GM21619 (cell line): Measurements from ENCODE around the gene ARFRP1.

Source experiments
- ATAC-seq: cut with Tn5 transposase; IDR thresholded peaks from one replicate; pipeline ENCODE4 v1.9.1; 2021; ENCODE audit not compliant: unreplicated experiment

Gene ARFRP1

DNA sequence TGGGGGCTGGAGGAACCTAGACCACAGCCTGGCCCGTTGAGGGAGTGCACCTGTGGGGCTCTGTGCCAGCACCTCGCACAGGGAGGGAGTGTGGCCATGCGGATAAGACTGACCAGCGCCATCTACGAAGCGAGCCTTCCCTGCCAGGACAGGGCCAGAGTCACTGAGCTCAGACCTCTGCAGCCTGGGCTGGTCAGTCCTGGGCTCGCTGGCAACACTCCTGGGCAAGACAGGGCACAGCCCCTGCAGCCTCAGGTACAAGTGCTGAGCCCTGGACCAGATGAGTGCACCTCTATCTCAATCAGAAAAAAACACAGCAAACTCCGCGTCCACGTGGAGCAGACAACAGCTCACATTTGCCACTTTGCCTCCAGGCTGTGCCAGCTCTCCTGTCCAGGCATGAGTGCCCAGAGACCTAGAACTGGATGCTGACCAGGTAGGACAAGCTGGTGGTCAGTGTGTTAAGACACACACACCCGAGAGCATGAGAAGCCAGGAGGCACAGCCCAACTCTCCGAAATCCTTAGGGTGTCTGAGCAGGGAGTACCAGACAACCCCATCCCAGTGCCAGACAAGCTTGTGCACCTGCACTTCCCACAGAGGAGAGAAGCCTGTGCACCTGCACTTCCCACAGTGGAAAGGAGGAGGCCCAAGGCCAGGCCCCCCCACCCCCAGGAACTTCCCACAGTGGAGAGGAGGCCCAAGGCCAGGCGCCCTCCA is 4.9 kb downstream of the ARFRP1 start:
- no peak for ATAC-seq

DNA sequence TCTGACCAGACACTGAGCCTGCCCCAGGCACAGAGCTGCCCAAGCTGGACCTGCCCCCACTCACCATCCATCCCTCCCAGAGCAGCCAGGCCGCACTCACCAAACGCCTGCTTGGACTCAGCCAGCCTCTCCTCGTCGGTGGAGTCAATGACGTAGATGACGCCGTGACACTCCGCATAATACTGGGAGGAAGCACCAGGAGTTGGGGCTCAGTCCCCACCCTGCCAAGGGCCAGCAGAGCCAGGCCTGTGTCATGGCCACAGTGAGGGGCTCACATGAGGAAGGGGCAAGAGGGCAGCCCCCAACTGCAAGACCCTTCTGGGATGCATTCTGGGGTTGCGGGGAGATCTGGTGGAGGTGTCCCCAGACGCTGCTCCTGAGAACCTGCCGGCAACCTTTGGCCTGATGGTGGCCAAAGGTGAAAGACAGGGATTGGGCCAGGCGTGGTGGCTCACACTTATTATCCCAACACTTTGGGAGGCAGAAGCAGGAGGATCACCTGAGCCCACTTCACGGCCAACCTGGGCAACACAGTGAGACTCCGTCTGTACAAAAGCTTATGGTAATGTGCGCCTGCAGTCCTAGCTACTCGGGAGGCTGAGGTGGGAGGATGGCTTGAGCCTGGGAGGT is 5.6 kb downstream of the ARFRP1 start:
- ATAC-seq = no peak

DNA sequence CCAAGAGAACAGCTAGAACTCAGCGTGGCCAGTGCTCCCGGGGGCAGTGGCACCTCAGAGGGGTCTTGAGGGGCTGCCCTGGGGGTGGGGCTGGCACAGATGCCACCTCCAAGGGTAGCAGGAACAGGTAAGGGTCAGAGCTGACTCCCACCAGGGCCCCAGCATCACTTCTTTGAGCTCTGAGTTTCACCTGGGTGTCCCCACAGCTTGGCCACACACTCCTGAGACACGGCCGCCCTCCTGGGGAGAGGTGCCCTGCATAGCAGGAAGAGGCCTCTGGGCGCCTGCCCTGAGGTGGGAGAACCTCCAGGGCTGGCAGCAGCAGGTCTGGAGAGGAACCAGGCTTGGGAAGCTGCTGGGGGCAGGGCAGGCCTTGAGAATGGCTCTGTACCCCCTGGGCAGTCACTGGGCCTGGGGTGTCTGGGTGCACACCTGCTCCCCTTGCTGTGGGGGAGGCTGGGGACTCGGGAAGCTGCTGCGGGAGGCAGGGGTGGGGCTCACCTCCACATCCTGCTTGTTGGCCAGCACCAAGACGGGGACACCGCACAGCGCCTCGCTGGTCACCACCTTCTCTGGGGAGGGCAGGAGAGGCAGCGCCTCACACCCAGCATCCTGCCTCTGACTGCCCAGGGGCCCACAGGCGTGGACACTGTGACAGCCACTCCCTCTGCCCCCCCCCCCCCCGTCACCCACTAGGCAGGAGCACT is 6.3 kb downstream of the ARFRP1 start:
- no peak for ATAC-seq

DNA sequence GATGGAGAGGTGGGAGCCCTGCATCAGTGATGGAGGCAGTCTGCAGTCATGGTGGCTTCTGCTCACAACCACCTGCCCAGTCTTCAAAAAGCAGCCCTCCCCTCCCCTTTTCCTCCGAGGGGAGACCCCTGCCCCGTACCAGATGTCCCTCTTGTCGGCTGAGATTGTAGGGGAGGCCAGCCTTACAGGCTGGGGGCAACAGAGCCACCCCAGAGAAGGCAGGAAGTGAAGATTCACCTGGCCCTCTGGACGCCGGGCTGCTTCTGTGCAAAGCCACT is 6.8 kb downstream of the ARFRP1 start:
- ATAC-seq = no peak

DNA sequence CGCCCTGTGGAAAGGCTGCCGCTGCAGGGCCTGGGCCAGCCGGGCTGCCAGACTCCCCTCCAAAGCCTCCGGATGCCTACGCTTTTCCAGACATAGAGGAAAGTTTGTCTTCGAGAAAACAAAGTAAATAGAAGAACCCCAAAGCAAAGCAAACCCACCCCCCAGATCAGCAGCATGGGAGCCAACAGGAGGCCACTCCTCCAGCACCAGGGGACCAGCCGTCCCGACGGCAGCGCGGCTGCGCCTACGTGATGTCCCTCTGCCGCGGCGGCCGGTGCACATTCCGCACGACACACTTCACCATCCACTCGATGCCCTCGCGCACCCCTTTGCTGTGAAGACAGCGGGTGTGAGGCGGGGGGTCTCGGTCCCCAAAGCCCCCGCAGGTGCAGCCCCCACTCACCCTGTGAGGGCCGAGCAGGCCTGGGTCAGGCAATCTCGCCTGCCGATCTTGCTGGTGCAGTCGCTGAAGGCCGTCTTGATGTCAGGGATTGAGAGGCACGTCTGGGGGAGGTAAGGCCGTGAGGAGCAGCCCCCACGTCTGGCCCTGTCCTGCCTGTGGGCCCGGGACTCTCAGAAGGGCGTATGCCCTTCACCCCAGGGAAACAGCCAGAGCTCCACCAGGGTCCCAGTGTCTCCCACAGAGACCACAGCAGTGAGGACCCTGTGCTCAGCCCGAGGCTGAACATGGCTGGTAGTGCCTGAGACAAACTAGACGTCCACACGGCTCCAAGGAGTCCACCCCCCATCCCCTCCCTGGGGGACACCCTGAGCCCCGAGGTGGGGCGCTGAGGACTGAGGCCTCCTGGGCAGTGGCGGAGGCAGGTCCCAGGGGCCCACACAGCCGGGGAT is 7.4 kb downstream of the ARFRP1 start:
- no peak for ATAC-seq

DNA sequence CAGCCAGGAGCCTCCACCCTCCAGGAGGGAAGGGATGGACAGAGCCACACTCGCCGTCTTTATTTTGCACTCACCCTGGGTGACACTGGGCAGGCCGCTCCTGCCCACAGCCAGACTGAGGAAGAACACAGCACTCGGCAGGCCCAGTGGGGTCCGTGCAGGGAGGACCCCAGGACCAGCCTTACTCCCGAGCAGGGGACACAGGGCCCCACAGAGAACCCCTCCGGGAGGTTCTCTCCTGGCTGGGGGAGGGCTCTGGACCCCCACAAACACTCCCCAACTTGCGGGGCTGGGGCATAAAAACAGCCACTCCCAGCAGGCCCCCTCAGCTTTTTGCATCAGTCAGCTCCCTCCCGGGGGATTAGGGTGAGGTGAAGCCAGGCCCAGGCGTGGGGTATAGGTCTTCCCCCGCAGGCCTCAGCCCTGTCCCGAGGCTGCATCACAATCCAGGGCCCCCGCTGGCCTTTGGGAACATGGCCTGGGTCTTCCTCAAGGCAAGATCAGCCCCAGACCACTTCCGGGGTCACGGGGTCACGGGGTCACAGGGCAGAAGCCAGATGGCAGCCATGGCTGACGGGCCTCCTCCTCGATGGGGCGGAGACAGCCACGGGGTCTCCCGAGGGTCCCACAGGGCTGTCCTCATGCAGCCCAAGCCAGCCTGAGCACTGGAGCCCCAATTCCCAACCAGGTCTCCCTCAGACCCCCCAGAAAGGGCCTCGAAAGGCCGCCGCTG is 8.1 kb downstream of the ARFRP1 start:
- ATAC-seq = no peak

DNA sequence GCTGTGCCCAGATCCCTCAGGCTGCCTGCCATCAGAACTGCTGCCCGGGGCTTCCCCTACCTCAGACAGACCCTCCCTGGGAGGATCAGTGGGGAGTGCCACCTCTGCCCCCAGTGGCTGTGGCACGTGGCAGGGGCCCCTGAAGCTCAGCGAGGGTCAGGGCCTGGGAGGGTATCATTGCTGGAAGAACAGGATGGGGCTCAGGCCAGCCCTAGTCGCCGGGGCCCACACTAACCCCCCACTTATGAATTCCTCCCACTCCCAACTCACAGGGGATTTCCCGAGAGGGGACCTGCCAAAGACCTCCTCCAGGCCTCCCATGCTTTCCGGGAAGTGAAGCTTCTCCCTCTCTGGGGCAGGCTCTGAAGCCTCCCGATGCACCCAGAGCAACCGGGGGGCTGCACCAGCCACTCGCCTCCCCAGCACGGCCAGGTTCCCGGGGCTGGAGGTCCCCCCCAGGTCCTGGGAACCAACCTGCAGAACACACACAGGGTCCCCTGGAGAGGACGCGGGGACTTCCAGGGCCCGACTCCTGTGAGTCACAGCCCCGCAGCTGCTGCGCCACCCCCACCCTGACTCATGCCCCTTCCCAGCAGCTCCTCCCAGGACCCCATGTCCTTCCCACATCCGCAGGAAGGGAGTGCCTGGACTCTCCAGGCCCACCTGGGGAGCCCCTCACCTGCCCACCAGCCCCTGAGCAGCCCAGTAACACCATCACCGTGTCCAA is 8.9 kb downstream of the ARFRP1 start:
- no peak for ATAC-seq

DNA sequence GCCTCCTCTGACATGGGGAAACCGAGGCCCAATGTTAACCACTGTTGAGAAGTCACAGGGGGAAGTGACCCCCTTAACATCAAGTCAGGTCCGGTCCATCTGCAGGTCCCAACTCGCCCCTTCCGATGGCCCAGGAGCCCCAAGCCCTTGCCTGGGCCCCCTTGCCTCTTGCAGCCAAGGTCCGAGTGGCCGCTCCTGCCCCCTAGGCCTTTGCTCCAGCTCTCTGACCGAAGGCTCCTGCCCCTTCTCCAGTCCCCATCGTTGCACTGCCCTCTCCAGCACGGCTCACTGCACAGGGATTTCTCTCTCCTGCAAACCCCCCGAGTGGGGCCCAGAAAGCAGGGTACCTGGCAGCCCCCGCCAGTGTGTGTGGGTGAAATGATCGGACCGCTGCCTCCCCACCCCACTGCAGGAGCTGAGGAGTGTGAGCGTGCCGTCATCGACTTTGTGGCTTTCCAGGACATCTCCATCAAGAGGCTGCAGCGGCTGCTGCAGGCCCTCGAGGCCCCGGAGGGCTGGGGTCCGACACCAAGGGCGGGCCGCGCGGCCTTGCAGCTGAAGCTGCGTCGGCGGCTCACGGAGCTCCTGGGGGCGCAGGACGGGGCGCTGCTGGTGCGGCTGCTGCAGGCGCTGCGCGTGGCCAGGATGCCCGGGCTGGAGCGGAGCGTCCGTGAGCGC is 9.8 kb downstream of the ARFRP1 start:
- no peak for ATAC-seq

DNA sequence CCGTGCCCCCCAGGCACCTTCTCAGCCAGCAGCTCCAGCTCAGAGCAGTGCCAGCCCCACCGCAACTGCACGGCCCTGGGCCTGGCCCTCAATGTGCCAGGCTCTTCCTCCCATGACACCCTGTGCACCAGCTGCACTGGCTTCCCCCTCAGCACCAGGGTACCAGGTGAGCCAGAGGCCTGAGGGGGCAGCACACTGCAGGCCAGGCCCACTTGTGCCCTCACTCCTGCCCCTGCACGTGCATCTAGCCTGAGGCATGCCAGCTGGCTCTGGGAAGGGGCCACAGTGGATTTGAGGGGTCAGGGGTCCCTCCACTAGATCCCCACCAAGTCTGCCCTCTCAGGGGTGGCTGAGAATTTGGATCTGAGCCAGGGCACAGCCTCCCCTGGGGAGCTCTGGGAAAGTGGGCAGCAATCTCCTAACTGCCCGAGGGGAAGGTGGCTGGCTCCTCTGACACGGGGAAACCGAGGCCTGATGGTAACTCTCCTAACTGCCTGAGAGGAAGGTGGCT is 10.4 kb downstream of the ARFRP1 start:
- no peak for ATAC-seq

DNA sequence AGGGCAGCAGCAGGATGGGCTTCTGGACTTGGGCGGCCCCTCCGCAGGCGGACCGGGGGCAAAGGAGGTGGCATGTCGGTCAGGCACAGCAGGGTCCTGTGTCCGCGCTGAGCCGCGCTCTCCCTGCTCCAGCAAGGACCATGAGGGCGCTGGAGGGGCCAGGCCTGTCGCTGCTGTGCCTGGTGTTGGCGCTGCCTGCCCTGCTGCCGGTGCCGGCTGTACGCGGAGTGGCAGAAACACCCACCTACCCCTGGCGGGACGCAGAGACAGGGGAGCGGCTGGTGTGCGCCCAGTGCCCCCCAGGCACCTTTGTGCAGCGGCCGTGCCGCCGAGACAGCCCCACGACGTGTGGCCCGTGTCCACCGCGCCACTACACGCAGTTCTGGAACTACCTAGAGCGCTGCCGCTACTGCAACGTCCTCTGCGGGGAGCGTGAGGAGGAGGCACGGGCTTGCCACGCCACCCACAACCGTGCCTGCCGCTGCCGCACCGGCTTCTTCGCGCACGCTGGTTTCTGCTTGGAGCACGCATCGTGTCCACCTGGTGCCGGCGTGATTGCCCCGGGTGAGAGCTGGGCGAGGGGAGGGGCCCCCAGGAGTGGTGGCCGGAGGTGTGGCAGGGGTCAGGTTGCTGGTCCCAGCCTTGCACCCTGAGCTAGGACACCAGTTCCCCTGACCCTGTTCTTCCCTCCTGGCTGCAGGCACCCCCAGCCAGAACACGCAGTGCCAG is 11.0 kb downstream of the ARFRP1 start, which contains the start of gene TNFRSF6B:
Gene TNFRSF6B, plus strand, starts transcription at position 25 of the 729 bp plus-strand sequence. Its CDS starts 116 bp downstream, at position 141.
- no peak for ATAC-seq

DNA sequence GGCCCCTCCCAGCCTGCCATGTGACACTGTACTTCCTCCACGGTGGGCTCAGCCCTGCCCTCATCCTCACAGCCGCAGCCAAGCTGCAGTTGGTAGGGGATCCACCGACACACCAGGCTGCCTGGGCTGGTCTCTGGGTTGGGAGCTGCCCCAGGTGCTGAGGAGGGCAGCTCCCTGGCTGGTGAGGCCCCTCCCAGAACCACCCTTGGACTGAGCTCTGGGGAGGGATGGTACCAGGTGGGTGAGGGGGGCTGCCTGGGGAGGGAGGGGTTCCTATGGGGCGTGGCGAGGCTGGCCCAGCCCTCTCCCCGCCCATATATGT is 11.5 kb downstream of the ARFRP1 start:
- no peak for ATAC-seq

DNA sequence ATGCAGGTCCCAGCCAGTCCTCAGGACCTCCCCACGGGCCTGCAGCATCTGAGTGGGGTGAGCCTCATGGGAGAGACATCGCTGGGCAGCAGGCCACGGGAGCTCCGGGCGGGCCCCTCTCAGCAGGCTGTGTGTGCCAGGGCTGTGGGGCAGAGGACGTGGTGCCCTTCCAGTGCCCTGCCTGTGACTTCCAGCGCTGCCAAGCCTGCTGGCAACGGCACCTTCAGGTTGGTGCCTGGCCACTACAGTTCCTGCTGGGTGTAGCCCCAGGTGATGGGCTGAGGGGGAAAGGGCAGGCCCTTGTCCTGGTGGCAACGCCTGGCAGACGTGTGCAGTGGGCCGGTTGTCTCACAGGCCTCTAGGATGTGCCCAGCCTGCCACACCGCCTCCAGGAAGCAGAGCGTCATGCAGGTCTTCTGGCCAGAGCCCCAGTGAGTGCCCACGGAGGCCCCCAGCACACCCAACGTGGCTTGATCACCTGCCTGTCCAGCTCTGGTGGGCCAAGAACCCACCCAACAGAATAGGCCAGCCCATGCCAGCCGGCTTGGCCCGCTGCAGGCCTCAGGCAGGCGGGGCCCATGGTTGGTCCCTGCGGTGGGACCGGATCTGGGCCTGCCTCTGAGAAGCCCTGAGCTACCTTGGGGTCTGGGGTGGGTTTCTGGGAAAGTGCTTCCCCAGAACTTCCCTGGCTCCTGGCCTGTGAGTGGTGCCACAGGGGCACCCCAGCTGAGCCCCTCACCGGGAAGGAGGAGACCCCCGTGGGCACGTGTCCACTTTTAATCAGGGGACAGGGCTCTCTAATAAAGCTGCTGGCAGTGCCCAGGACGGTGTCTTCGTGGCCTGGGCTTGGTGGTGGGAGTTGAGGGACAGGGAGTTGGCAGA is 12.1 kb downstream of the ARFRP1 start:
- ATAC-seq = no peak

DNA sequence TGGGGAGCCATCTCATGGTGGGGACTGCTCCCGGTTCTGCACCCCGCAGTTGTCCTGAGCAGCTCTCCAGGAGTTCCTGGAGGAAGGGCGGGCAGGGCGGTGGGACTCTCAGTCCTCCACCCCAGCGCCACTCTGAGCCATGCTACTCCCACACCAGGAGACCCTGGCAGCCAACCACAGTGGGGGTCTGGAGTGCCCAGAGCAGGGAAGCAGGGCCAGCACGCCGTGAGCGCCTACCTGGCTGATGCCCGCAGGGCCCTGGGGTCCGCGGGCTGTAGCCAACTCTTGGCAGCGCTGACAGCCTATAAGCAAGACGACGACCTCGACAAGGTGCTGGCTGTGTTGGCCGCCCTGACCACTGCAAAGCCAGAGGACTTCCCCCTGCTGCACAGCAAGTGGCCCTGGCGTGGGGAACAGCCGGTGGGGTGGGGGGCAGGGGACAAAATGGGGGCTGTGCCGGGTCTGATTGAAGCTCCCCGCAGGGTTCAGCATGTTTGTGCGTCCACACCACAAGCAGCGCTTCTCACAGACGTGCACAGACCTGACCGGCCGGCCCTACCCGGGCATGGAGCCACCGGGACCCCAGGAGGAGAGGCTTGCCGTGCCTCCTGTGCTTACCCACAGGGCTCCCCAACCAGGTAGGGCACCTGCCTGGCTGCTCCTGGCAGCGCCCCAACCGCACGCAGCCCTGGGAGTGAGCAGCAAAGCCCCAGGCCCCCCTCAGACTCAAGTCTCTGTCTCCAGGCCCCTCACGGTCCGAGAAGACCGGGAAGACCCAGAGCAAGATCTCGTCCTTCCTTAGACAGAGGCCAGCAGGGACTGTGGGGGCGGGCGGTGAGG is 13.0 kb downstream of the ARFRP1 start:
- no peak for ATAC-seq

DNA sequence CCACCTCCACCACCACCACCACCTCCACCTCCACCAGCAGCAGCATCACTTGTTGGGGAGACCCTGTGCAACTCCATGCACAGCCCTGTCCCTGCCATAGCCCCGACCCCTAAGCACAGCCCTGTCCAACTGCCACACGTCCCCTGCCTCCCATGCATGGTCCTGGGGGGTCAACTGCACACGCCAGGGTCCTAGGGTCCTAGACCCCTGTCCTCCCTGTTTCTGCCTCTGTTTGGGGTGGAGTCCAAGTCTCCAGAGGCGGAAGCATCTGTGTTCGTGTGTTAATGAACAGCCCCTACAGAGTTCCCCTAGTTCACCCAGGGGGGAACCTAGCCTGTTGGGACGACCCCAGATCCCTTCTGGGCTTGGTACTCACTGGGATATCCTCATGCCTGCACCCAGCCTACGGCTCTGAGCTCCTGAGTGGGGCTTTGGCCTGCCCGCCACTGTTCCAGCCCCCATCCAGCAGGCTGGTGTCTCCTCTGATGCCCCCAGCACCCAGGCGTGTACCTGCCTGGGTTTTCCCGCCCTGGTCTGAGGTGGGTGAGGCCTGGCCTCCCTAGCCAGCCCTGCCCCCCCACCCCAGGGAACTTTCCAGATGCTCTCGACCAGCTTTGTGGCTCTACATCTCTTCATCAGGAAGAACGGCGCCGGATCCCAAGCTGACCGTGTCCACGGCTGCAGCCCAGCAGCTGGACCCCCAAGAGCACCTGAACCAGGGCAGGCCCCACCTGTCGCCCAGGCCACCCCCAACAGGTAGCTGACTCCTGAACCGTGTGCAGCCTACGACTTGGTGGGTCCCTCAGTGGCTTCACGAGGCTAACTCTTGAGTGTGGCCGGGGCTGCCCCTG is 13.8 kb downstream of the ARFRP1 start:
- no peak for ATAC-seq

DNA sequence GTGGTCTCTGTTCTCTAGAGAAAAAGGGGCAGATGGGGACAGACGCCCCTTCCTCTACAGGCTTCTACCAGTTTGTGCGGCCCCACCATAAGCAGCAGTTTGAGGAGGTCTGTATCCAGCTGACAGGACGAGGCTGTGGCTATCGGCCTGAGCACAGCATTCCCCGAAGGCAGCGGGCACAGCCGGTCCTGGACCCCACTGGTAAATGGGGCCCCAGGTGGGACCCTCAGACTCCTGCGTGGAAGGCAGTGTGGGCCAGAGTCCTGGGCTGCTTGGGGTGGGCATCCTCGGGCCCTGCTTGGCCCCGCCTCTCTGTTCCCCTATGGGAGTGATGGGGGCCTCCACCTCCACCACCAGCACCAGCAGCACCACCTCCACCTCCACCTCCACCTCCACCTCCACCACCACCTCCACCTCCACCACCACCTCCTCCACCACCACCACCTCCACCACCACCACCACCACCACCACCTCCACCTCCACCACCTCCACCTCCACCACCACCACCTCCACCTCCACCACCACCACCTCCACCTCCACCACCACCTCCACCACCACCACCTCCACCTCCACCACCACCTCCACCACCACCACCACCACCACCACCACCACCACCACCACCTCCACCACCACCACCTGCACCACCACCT is 14.6 kb downstream of the ARFRP1 start:
- ATAC-seq = no peak
